K562 (cell line): ENCODE data around the gene CD101. TPM values are rescaled to one million over a fixed set of nuclear protein-coding genes. Genes with fewer than 3 reads are reported as not detected.
A peak's percentile ranks its signal among the peaks of the same experiment; 100 is the strongest.

Source experiments
- ARID3B ChIP-seq: fragments of 250-450 bp; sonication (Bioruptor Pico); IDR thresholded peaks from 2 replicates; pipeline ENCODE4 v1.4.0; 2020; ENCODE audit warnings: borderline replicate concordance
- CEBPB ChIP-seq: fragments of 450-650 bp; IDR thresholded peaks from 2 replicates; pipeline ENCODE4 v1.6.1; 2016; ENCODE audit warnings: missing genetic modification characterization, missing compliant biosample characterization
- CEBPG ChIP-seq, 3 experiments: fragments of 200-800 bp in 1 of 3; sonication (Bioruptor generic) in 1 of 3; sonication (generic) in 1 of 3; formaldehyde crosslinking in 1 of 3; IDR thresholded peaks in 2 of 3; conservative IDR thresholded peaks in 1 of 3; 2 replicates each; pipeline versions ENCODE4 v1.6.1 to v1.8.0; 2016 to 2022; ENCODE audit warnings: missing compliant biosample characterization in 2 of 3, missing genetic modification characterization in 2 of 3, mild to moderate bottlenecking in 1 of 3, missing genetic modification reagents in 1 of 3
- CEBPZ ChIP-seq: fragments of 150-350 bp; IDR thresholded peaks from 2 replicates; pipeline ENCODE4 v1.6.1; 2014; ENCODE audit warnings: low read depth, mild to moderate bottlenecking, low read length, borderline replicate concordance
- ID3 ChIP-seq, 2 experiments: fragments of 250-450 bp in 1 of 2; fragments of 450-650 bp in 1 of 2; sonication (Bioruptor Pico) in 1 of 2; IDR thresholded peaks; 2 replicates each; pipeline versions ENCODE4 v1.6.1 to v1.8.0; 2016 to 2021; ENCODE audit warnings: mild to moderate bottlenecking in 2 of 2, moderate library complexity in 2 of 2, missing compliant biosample characterization in 1 of 2, missing genetic modification characterization in 1 of 2
- KLF6 ChIP-seq: fragments of 250-450 bp; sonication (Bioruptor Pico); IDR thresholded peaks from 2 replicates; pipeline ENCODE4 v1.4.0; 2020; ENCODE audit warnings: mild to moderate bottlenecking, moderate library complexity, borderline replicate concordance
- PBX2 ChIP-seq, 2 experiments: IDR thresholded peaks in 1 of 2; conservative IDR thresholded peaks in 1 of 2; 2 replicates each; pipeline ENCODE4 v1.6.1; 2016; ENCODE audit warnings: low read depth in 2 of 2, mild to moderate bottlenecking in 1 of 2, missing compliant biosample characterization in 1 of 2, missing genetic modification characterization in 1 of 2, moderate library complexity in 1 of 2
- PRMT5 ChIP-seq: sonication (generic); formaldehyde crosslinking; IDR thresholded peaks from 2 replicates; pipeline ENCODE4 v1.5.0; 2020; ENCODE audit warnings: missing genetic modification reagents
- SMAD1 ChIP-seq: fragments of 150-350 bp; IDR thresholded peaks from 2 replicates; pipeline ENCODE4 v1.6.1; 2014; ENCODE audit warnings: low read length, low read depth; ENCODE audit not compliant: partially characterized antibody
- SPI1 ChIP-seq: IDR thresholded peaks from 2 replicates; pipeline ENCODE4 v1.6.1; 2011; ENCODE audit warnings: low read depth, low read length, control low read depth, borderline replicate concordance
- STAT5A ChIP-seq: IDR thresholded peaks from 2 replicates; pipeline ENCODE4 v1.6.1; 2012; ENCODE audit warnings: low read length, inconsistent platforms, borderline replicate concordance
- ZBTB2 ChIP-seq: fragments of 450-650 bp; IDR thresholded peaks from 2 replicates; pipeline ENCODE4 v1.6.1; 2016; ENCODE audit warnings: antibody characterized with exemption
- ZNF134 ChIP-seq: fragments of 250-450 bp; sonication (Bioruptor Pico); conservative IDR thresholded peaks from 2 replicates; pipeline ENCODE4 v1.4.0; 2020
- ZNF184 ChIP-seq: sonication (generic); formaldehyde crosslinking; IDR thresholded peaks from 2 replicates; pipeline ENCODE4 v1.5.0; 2020; ENCODE audit warnings: missing genetic modification reagents
- ZNF217 ChIP-seq: sonication (generic); formaldehyde crosslinking; IDR thresholded peaks from 2 replicates; pipeline ENCODE4 v1.8.0; 2022; ENCODE audit warnings: mild to moderate bottlenecking, missing genetic modification reagents
- ZNF347 ChIP-seq: fragments of 450-650 bp; formaldehyde crosslinking; IDR thresholded peaks from 2 replicates; pipeline ENCODE4 v1.4.0; 2020; ENCODE audit warnings: low read depth, mild to moderate bottlenecking, moderate library complexity
- polyA plus RNA-seq, 8 experiments: library from polyadenylated mRNA; depleted of rRNA in 4 of 8; stranded (reverse) in 5 of 8; unstranded in 3 of 8; fragments of >200 nt; fragmentation: Nextera tagmentation in 2 of 8; fragmentation: Illumina TruSeq in 1 of 8; extraction: Ambion mirVana in 2 of 8; extraction: Trizol in 1 of 8; gene quantifications; 2 replicates each; pipeline versions ENCODE4 v1.2.1 to v1.2.3, GENCODE V29; 2011 to 2014; ENCODE audit warnings: inconsistent platforms in 1 of 8, missing spikeins in 1 of 8
- total RNA-seq, 7 experiments: library from RNA; depleted of rRNA in 6 of 7; stranded (reverse); fragments of >200 nt in 6 of 7; fragmentation: Illumina TruSeq in 2 of 7; extraction: Trizol in 2 of 7; gene quantifications; 2 replicates each; pipeline versions ENCODE4 v1.2.1 to v1.2.3, GENCODE V29; 2011 to 2021; ENCODE audit warnings: low replicate concordance in 1 of 7

The CD101 gene
- total and polyA plus RNA-seq, 9 of the 15 experiments (the other 6 are each of a cell fraction or from before 2014, with no cell fraction given): 0.04 to 1.1 (median 0.20) TPM

GRCh38 chr1:117003223-117003875 is 1.8 kb downstream of the CD101 start (continued):
- no peak for TF ChIP-seq ZNF184 (CRISPR knock-in tag)
- 0 out of 2 replicates have a peak, but pooled peaks have one; percentile 8 for TF ChIP-seq SPI1
- TF ChIP-seq ARID3B (CRISPR knock-in tag): no peak
- peak; percentile 87 for TF ChIP-seq CEBPB
- TF ChIP-seq ZBTB2: no peak
- TF ChIP-seq CEBPZ: no peak
- TF ChIP-seq KLF6 (CRISPR knock-in tag): no peak
- no peak for TF ChIP-seq ZNF217 (CRISPR knock-in tag)
- TF ChIP-seq SMAD1: no peak
- no peak for TF ChIP-seq ZNF134 (CRISPR knock-in tag)
- no peak for TF ChIP-seq PRMT5
- TF ChIP-seq ID3 (CRISPR knock-in tag; IDR thresholded peaks at IDR 0.05): no peak
- TF ChIP-seq ID3 (tag; IDR thresholded peaks at IDR 0.05): no peak
- TF ChIP-seq CEBPG (CRISPR knock-in tag; IDR thresholded peaks at IDR 0.05): peak; percentile 46; the same call in 1 of the 2 replicates
- TF ChIP-seq CEBPG (tag; conservative IDR thresholded peaks at IDR 0.05 in 1 of 2, IDR thresholded peaks at IDR 0.05 in 1 of 2): peak; percentile 80 to 92
- no peak for TF ChIP-seq ZNF347 (CRISPR knock-in tag)
- no peak for TF ChIP-seq PBX2 (CRISPR knock-in tag; IDR thresholded peaks at IDR 0.05; ENCODE audit: low read depth)
- peak; percentile 43; the same call in 1 of the 2 replicates for TF ChIP-seq PBX2 (tag; conservative IDR thresholded peaks at IDR 0.05; ENCODE audit: low read depth)
- TF ChIP-seq STAT5A: no peak
